Activated T-cell treated with anti-CD3 and anti-CD28 coated beads, Interleukin-2, amount 50 U/mL, for 24 hours (primary cell): ENCODE data around the gene MSMB.
"Not testable (repeated sequence)": the region's sequence is repeated elsewhere in the genome, so short reads cannot be mapped to it uniquely, and the experiment has no call there.

Source experiments
- DNase-seq: peaks from one replicate; pipeline ENCODE4 v3.0.0-alpha.2; 2020
- H3K27ac Mint-ChIP-seq: 2 replicates; pipeline ENCODE4 v1.8.0; 2020; ENCODE audit warnings: mild to moderate bottlenecking, mixed read lengths
- H3K27me3 Mint-ChIP-seq: 2 replicates; pipeline ENCODE4 v1.8.0; 2020; ENCODE audit warnings: mixed read lengths
- H3K36me3 Mint-ChIP-seq: 2 replicates; pipeline ENCODE4 v1.8.0; 2020; ENCODE audit warnings: low read depth, mixed read lengths
- H3K4me1 Mint-ChIP-seq: 2 replicates; pipeline ENCODE4 v1.8.0; 2020; ENCODE audit warnings: low read depth, mixed read lengths
- H3K4me3 Mint-ChIP-seq: 2 replicates; pipeline ENCODE4 v1.8.0; 2020; ENCODE audit warnings: mild to moderate bottlenecking, moderate library complexity, mixed read lengths
- H3K9me3 Mint-ChIP-seq: 2 replicates; pipeline ENCODE4 v1.8.0; 2020; ENCODE audit warnings: mixed read lengths

The MSMB gene

GRCh38 chr10:46055771-46056170 lies 9.7 kb upstream of the MSMB start:
- no peaks in the 10 kb centered on the region for H3K36me3 Mint-ChIP-seq
- H3K27ac Mint-ChIP-seq: no peak overlapping the region
- H3K9me3 Mint-ChIP-seq: peaks cover 7% of the 10 kb centered on the region
- H3K27me3 Mint-ChIP-seq: no peaks in the 10 kb centered on the region
- H3K4me1 Mint-ChIP-seq: no peaks in the 10 kb centered on the region
- DNase-seq: no peak
- H3K4me3 Mint-ChIP-seq: no peak overlapping the region

GRCh38 chr10:46053534-46054434 lies 7.7 kb upstream of the MSMB start:
- Mint-ChIP-seq H3K36me3 (no peaks in the 10 kb centered on the region), H3K27me3 (no peaks in the 10 kb centered on the region), H3K4me1 (no peaks in the 10 kb centered on the region), H3K27ac (no peak overlapping the region), H3K9me3 (peaks cover 7% of the 10 kb centered on the region), H3K4me3 (no peak overlapping the region)
- DNase-seq: no peak

- Mint-ChIP-seq H3K9me3 (peaks cover 7% of the 10 kb centered on the region), H3K4me1 (no peaks in the 10 kb centered on the region), H3K4me3 (no peak overlapping the region), H3K27me3 (no peaks in the 10 kb centered on the region), H3K27ac (no peak overlapping the region), H3K36me3 (no peaks in the 10 kb centered on the region)
- no peak for DNase-seq
Observed at GRCh38 chr10:46052791-46053375, 6.8 kb upstream of the MSMB start.

- Mint-ChIP-seq H3K4me3 (no peak overlapping the region), H3K27ac (no peak overlapping the region), H3K36me3 (no peaks in the 10 kb centered on the region), H3K27me3 (no peaks in the 10 kb centered on the region), H3K4me1 (no peaks in the 10 kb centered on the region), H3K9me3 (peaks cover 4% of the 10 kb centered on the region)
- DNase-seq: no peak
Observed at GRCh38 chr10:46052057-46052790, 6.2 kb upstream of the MSMB start.

- Mint-ChIP-seq H3K27me3 (no peaks in the 10 kb centered on the region), H3K36me3 (no peaks in the 10 kb centered on the region), H3K27ac (no peak overlapping the region), H3K9me3 (no peaks in the 10 kb centered on the region), H3K4me1 (no peaks in the 10 kb centered on the region), H3K4me3 (no peak overlapping the region)
- DNase-seq: no peak
Observed at GRCh38 chr10:46050941-46051623, 5.0 kb upstream of the MSMB start.

GRCh38 chr10:46049497-46049831 lies 3.4 kb upstream of the MSMB start:
- not testable (repeated sequence) for H3K36me3 Mint-ChIP-seq, DNase-seq, H3K27me3 Mint-ChIP-seq, H3K27ac Mint-ChIP-seq, H3K4me1 Mint-ChIP-seq, H3K4me3 Mint-ChIP-seq, H3K9me3 Mint-ChIP-seq

GRCh38 chr10:46048152-46048551 lies 2.1 kb upstream of the MSMB start:
- Mint-ChIP-seq H3K27me3 (no peaks in the 10 kb centered on the region), H3K4me3 (no peak overlapping the region)

GRCh38 chr10:46042527-46042926 lies 3.5 kb downstream of the MSMB start:
- no peak overlapping the region for H3K27ac Mint-ChIP-seq
- H3K4me3 Mint-ChIP-seq: no peak overlapping the region
- H3K36me3 Mint-ChIP-seq: no peaks in the 10 kb centered on the region
- H3K4me1 Mint-ChIP-seq: no peaks in the 10 kb centered on the region
- H3K9me3 Mint-ChIP-seq: no peaks in the 10 kb centered on the region
- no peak for DNase-seq
- no peaks in the 10 kb centered on the region for H3K27me3 Mint-ChIP-seq

More at GRCh38 chr10:46048152-46048551, 2.1 kb upstream of the MSMB start:
- H3K4me1 Mint-ChIP-seq: no peaks in the 10 kb centered on the region
- H3K27ac Mint-ChIP-seq: no peak overlapping the region
- H3K9me3 Mint-ChIP-seq: no peaks in the 10 kb centered on the region
- no peaks in the 10 kb centered on the region for H3K36me3 Mint-ChIP-seq
- no peak for DNase-seq

GRCh38 chr10:46040004-46040403 lies 6.1 kb downstream of the MSMB start:
- Mint-ChIP-seq H3K4me3 (no peak overlapping the region), H3K27me3 (peaks cover 2% of the 10 kb centered on the region), H3K36me3 (no peaks in the 10 kb centered on the region), H3K4me1 (no peaks in the 10 kb centered on the region), H3K9me3 (no peaks in the 10 kb centered on the region), H3K27ac (no peak overlapping the region)
- DNase-seq: no peak

- Mint-ChIP-seq H3K9me3 (no peaks in the 10 kb centered on the region), H3K4me3 (no peak overlapping the region), H3K36me3 (no peaks in the 10 kb centered on the region), H3K27ac (no peak overlapping the region), H3K27me3 (peaks cover 2% of the 10 kb centered on the region), H3K4me1 (no peaks in the 10 kb centered on the region)
- no peak for DNase-seq
Observed at GRCh38 chr10:46037107-46037825, 8.8 kb downstream of the MSMB start.

GRCh38 chr10:46035923-46036849 lies 9.9 kb downstream of the MSMB start:
- Mint-ChIP-seq H3K27me3 (peaks cover 2% of the 10 kb centered on the region), H3K36me3 (no peaks in the 10 kb centered on the region)

GRCh38 chr10:46033602-46034011 lies 12.5 kb downstream of the MSMB start:
- Mint-ChIP-seq H3K9me3 (no peaks in the 10 kb centered on the region), H3K36me3 (peaks cover 14% of the 10 kb centered on the region), H3K27me3 (peaks cover 2% of the 10 kb centered on the region), H3K4me3 (no peak overlapping the region), H3K27ac (no peak overlapping the region), H3K4me1 (peaks cover 18% of the 10 kb centered on the region)
- no peak for DNase-seq

More at GRCh38 chr10:46035923-46036849, 9.9 kb downstream of the MSMB start:
- Mint-ChIP-seq H3K4me3 (no peak overlapping the region), H3K27ac (no peak overlapping the region), H3K4me1 (peaks cover 4% of the 10 kb centered on the region), H3K9me3 (no peaks in the 10 kb centered on the region)
- no peak for DNase-seq
